Keratinocyte (primary cell): ENCODE measurements around the gene LUZP1. TPM values are rescaled to one million over a fixed set of nuclear protein-coding genes. Genes with fewer than 3 reads are reported as not detected.

Source experiments
- DNase-seq: peaks from one replicate; pipeline ENCODE4 v3.0.0-alpha.2; 2011; ENCODE audit warnings: low read depth, missing footprints, low spot score
- FAIRE-seq: peaks from 2 replicates; lab custom pipeline; 2011; peaks lifted over from hg19 to GRCh38; lab: Jason Lieb, UNC
- H2AFZ ChIP-seq: 2 replicates; pipeline ENCODE4 v1.6.0; 2012; ENCODE audit warnings: low read length, control low read depth, inconsistent platforms; ENCODE audit not compliant: control insufficient read depth
- H3K27ac ChIP-seq: 2 replicates; pipeline ENCODE4 v1.5.1; 2011; ENCODE audit warnings: low read length; ENCODE audit not compliant: control insufficient read depth, insufficient read depth
- H3K27me3 ChIP-seq: 3 replicates; pipeline ENCODE4 v1.6.0; 2011; ENCODE audit warnings: low read length; ENCODE audit not compliant: control insufficient read depth, insufficient read depth; ENCODE audit errors: extremely low read depth
- H3K36me3 ChIP-seq, 2 experiments: 2 replicates in 1 of 2; 3 replicates in 1 of 2; pipeline ENCODE4 v1.5.1; 2011; ENCODE audit warnings: low read length in 2 of 2, mild to moderate bottlenecking in 1 of 2; ENCODE audit not compliant: control insufficient read depth in 2 of 2, insufficient read depth in 2 of 2; ENCODE audit errors: extremely low read depth in 1 of 2
- H3K4me1 ChIP-seq: 3 replicates; pipeline ENCODE4 v1.5.1; 2011; ENCODE audit warnings: low read length; ENCODE audit not compliant: control insufficient read depth, insufficient read depth; ENCODE audit errors: extremely low read depth
- H3K4me2 ChIP-seq: 3 replicates; pipeline ENCODE4 v1.6.0; 2011; ENCODE audit warnings: low read depth, low read length; ENCODE audit not compliant: control insufficient read depth, insufficient read depth; ENCODE audit errors: extremely low read depth
- H3K4me3 ChIP-seq, 3 experiments: fragments of 200-600 bp in 1 of 3; sonication (generic) in 1 of 3; 2 replicates in 2 of 3; 3 replicates in 1 of 3; pipeline ENCODE4 v1.5.1; 2011 to 2016; ENCODE audit warnings: low read length in 3 of 3, mild to moderate bottlenecking in 3 of 3, control low read depth in 2 of 3, inconsistent platforms in 1 of 3, low read depth in 1 of 3, mixed read lengths in 1 of 3, mixed run types in 1 of 3, moderate library complexity in 1 of 3; ENCODE audit not compliant: control insufficient read depth in 2 of 3, insufficient read depth in 2 of 3; ENCODE audit errors: extremely low read depth in 1 of 3
- H3K79me2 ChIP-seq: 2 replicates; pipeline ENCODE4 v1.6.0; 2012; ENCODE audit warnings: low read length; ENCODE audit not compliant: control insufficient read depth, insufficient read depth
- H3K9ac ChIP-seq: 3 replicates; pipeline ENCODE4 v1.6.0; 2011; ENCODE audit warnings: low read length; ENCODE audit not compliant: control insufficient read depth, insufficient read depth; ENCODE audit errors: extremely low read depth
- H3K9me1 ChIP-seq: 3 replicates; pipeline ENCODE4 v1.6.0; 2011; ENCODE audit warnings: low read length; ENCODE audit not compliant: control insufficient read depth, insufficient read depth; ENCODE audit errors: extremely low read depth
- H3K9me3 ChIP-seq: 2 replicates; pipeline ENCODE4 v1.5.1; 2012; ENCODE audit warnings: low read depth, low read length; ENCODE audit not compliant: control insufficient read depth
- H4K20me1 ChIP-seq: 3 replicates; pipeline ENCODE4 v1.6.0; 2011; ENCODE audit warnings: low read length; ENCODE audit not compliant: control insufficient read depth, insufficient read depth; ENCODE audit errors: extremely low read depth
- CTCF ChIP-seq, 3 experiments: IDR thresholded peaks in 1 of 3; conservative IDR thresholded peaks in 1 of 3; optimal IDR thresholded peaks in 1 of 3; 2 replicates in 2 of 3; 3 replicates in 1 of 3; pipeline versions ENCODE3 to v1.5.1; 2011; ENCODE audit warnings: low read length in 3 of 3, mild to moderate bottlenecking in 3 of 3, moderate library complexity in 2 of 3, control low read depth in 1 of 3, inconsistent platforms in 1 of 3; ENCODE audit not compliant: insufficient read depth in 2 of 3; ENCODE audit errors: extremely low read depth in 1 of 3
- EZH2 ChIP-seq: IDR thresholded peaks from one replicate; pipeline ENCODE4 v1.6.1; 2012; ENCODE audit warnings: inconsistent platforms, mild to moderate bottlenecking, low read length, moderate library complexity
- dilution Hi-C: fragments of 300-500 bp; cut with MboI; formaldehyde crosslinking; loops from one replicate; pipeline ENCODE4 v1.7.0; 2020; ENCODE audit warnings: low sequenced_read_pairs; ENCODE audit not compliant: extremely low pct_ligation_motif_present
- polyA plus RNA-seq, 5 experiments: library from polyadenylated mRNA; depleted of rRNA in 3 of 5; stranded (reverse) in 3 of 5; stranded (forward) in 1 of 5; unstranded in 1 of 5; fragments of >200 nt; gene quantifications; 1 replicate in 1 of 5; 2 replicates in 3 of 5; 3 replicates in 1 of 5; pipeline versions ENCODE4 v1.2.1 to v1.2.3, GENCODE V29; 2011 to 2012; ENCODE audit warnings: missing spikeins in 2 of 5, low read depth in 1 of 5, low replicate concordance in 1 of 5

LUZP1 gene
- polyA plus RNA-seq, 1 donor (not counting 4 experiments of a cell fraction or from before 2014, with no cell fraction given) = 52.5 TPM

- no peak for DNase-seq
- TF ChIP-seq EZH2 (no peak), CTCF (optimal IDR thresholded peaks at IDR 0.05 in 1 of 3, IDR thresholded peaks at IDR 0.05 in 1 of 3, conservative IDR thresholded peaks at IDR 0.05 in 1 of 3; ENCODE audit: extremely low read depth in 1 of 3, insufficient read depth in 2 of 3, low read length in 3 of 3) (no peak)
- Histone ChIP-seq H2AFZ (no peak overlapping the region), H3K4me3 (peak overlapping the region; percentile 62 to 69 (median 68)), H3K4me1 (peaks cover 52% of the 10 kb centered on the region), H3K9me3 (no peaks in the 10 kb centered on the region), H3K79me2 (peaks cover 57% of the 10 kb centered on the region), H3K4me2 (peak overlapping the region; percentile 77), H3K9me1 (no peaks in the 10 kb centered on the region), H3K27me3 (no peaks in the 10 kb centered on the region), H3K36me3 (no peaks in the 10 kb centered on the region), H4K20me1 (no peaks in the 10 kb centered on the region), H3K27ac (peak overlapping the region; percentile 61), H3K9ac (peak overlapping the region; percentile 94)
- FAIRE-seq = peak; percentile 29
- dilution Hi-C loops = no loop called here
Observed at GRCh38 chr1:23167353-23168078, 1.1 kb downstream of the LUZP1 start.

GRCh38 chr1:23166854-23167253, 1.8 kb downstream of the LUZP1 start:
- Histone ChIP-seq H2AFZ (no peak overlapping the region), H3K79me2 (peaks cover 62% of the 10 kb centered on the region), H3K36me3 (no peaks in the 10 kb centered on the region), H3K9me1 (no peaks in the 10 kb centered on the region), H3K4me2 (peak overlapping the region; percentile 77), H3K9me3 (no peaks in the 10 kb centered on the region), H3K27me3 (no peaks in the 10 kb centered on the region), H3K27ac (peak overlapping the region; percentile 61), H4K20me1 (no peaks in the 10 kb centered on the region), H3K9ac (peak overlapping the region; percentile 94), H3K4me1 (peaks cover 52% of the 10 kb centered on the region), H3K4me3 (peak overlapping the region; percentile 62 to 69 (median 68))
- no peak for FAIRE-seq
- DNase-seq = no peak
- no peak for TF ChIP-seq EZH2
- no peak for TF ChIP-seq CTCF (optimal IDR thresholded peaks at IDR 0.05 in 1 of 3, IDR thresholded peaks at IDR 0.05 in 1 of 3, conservative IDR thresholded peaks at IDR 0.05 in 1 of 3; ENCODE audit: extremely low read depth in 1 of 3, insufficient read depth in 2 of 3, low read length in 3 of 3)
- dilution Hi-C loops = no loop called here
